NCI-H748 (cell line): ENCODE results near the gene CDH13.

Experiments used
- DNase-seq: peaks from one replicate; lab custom pipeline; 2025; ENCODE audit not compliant: unreplicated experiment; lab: John Stamatoyannopoulos, UW

Gene CDH13

DNA sequence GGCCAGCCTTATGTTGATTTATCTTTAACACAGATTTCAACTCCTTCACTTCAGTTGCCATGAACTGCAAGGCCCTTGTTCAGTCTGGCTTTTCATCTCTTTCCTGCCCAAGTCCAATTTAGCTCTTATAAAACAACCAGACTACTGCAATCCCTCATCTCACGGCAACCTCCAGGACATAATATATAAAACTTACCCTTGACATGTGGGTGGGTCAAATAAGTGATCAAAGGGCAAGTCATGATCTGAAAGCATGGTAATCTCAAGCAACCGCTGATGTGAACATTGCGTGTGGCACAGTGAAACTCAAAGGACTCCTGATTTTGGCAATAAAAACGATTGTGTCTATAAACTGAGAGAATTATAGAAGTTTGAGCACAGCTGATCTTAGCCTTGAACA is 364.6 kb downstream of the CDH13 start:
- no peak for DNase-seq

DNA sequence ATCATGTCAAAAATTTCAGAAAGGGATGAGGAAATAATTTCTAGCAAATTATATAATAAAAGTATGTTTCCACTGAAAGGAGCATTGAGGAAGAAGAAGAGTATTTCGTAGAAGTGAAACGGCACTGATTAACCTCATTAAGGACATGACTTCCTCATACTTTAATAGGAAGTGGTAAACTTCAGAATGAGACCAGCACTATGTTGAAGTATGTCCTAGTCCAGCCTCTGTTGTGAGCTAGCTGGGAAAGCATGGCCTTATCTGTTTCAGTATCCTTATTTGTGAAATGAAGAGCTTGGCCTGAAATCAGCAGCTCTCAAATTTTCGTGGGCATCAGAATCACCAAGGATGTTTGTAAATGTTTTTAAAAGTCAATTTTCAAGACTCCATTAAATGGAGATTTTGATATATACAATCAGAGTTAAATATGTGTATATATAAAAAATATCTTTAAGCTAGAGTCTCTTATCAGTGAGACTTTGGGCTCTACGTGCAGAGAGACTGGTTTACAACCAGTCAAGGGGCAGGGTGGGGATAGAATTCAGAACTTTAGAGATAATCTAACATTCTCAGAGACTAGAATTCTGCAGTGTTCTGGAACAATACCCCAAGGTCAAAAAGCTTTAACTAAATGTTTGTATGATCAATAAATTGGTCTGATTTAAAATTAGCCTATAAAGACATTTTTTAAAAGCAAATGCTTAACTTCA is 365.4 kb downstream of the CDH13 start:
- DNase-seq: no peak

DNA sequence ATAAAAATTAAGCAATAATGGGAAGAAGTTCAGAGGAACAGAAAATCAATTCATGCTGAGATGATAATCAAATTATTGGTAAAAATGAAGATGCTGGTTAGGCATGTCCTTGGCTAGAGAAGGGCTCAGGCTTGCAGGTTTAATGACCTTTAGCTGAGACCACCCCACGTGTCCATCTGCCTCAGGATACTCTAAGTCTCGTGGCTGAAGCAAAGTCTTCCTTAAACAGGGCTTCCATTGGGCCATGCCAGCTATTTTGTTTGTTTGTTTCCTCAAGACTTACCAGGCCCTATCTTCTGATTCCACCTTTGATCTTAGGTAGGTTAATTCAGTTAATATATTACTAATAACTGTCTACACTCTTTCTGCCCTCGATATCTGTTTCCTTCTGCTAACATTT is 366.0 kb downstream of the CDH13 start:
- DNase-seq: no peak

DNA sequence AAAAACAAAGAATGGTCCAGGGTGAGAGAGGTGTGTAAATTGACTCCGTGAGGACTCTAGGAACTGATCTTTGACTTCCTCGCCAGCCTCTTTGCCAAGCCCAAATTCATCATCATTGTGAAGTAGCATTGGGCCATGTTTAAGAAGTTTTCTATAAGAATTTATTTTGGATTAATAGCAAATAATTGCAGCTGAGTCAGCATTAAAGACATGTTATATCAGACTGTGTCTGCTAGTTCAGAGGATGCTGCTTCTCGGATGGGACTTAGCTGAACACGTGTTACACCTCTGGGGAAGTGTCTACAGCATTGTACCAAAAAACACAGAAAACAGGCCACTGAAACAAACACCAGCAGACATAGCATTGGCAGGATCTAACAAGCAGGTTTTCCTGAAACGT is 366.6 kb downstream of the CDH13 start:
- no peak for DNase-seq

- no peak for DNase-seq
Measured at GRCh38 chr16:82993926-82994325, 367.2 kb downstream of the CDH13 start.

DNA sequence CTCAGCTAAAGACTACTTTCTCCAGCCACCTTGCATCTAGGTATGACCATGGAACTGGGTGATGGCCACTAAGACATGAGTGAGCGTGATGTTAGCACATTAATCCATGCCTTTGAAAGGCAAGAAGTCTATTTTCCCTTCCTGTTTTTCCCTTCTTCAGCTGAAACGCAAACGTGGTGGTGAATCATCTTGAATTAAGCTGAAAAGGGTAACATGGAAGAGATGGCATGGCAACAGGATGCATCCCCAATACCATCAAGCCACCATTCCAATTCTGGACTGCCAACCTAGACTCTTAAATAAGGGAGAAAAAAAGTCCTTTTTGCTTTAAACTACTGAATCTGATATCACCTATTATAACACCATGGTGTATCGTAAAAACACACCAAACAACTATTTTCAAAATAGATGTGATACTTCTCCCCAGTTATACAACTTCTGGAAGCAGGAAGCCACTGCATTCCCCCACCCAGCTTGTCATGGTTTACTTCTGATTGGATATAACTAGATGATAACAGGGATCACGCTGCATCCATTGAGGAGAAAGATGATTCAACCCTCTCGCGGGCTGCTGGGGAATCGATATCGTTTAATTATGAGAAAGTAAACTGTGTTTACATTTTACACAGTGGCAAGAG is 368.6 kb downstream of the CDH13 start:
- no peak for DNase-seq

DNA sequence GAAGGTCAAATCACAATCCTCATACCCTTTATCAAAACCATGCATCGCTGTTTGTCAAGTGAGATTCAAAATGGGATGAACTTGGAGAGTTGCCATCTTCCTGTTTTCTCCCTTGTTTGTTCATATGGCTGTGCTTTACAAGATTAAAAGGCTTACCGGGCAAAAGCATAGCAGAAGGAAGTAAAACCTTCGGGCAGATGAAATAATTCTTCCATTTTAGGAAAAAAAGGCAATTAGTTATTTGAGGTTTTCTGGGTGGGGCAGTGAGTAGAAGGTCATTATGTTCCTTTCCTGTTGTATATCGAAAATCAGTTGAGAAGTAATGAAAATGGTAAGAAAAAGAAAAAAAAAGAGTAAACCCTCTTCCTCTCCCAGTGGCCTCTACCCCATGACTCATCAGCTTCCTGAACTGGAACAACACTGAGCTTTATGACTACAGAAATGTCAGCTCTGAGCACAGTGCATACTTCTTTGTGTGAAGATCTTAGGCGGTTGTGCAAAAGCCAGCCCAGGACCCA is 369.2 kb downstream of the CDH13 start:
- DNase-seq: peak; percentile 93

DNA sequence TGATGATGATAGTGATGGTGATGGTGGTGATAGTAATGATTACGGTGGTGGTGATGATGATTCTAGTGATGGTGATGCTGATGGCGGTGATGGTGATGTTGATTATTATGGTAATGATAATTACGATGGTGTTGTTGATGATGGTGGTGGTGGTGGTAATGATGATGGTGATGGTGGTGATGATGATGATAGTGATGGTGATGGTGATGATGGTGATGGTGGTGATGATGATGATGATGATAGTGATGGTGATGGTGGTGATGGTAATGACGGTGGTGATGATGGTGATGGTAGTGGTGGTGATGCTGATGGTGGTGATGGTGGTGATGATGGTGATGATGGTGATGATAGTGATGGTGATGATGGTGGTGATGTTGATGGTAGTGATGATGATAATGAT is 370.0 kb downstream of the CDH13 start:
- no peak for DNase-seq

DNA sequence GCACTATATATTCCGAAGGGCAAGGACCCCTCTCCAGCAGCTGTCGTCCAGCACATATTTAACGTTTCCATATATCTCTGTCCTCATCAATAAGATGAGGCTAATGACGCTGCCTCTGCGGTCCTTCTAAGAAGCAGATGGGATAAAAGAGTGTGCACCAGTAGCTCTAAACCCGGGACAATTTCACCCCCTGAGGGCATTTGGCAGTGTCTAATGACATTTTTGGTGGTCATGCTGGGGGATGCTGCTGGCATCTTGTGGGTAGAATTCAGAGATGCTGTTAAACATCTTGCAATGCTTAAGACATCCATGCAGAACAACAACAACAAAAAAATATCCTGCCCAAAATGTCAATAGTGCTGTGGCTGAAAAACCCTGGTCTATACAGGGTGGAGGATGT is 372.9 kb downstream of the CDH13 start:
- no peak for DNase-seq

DNA sequence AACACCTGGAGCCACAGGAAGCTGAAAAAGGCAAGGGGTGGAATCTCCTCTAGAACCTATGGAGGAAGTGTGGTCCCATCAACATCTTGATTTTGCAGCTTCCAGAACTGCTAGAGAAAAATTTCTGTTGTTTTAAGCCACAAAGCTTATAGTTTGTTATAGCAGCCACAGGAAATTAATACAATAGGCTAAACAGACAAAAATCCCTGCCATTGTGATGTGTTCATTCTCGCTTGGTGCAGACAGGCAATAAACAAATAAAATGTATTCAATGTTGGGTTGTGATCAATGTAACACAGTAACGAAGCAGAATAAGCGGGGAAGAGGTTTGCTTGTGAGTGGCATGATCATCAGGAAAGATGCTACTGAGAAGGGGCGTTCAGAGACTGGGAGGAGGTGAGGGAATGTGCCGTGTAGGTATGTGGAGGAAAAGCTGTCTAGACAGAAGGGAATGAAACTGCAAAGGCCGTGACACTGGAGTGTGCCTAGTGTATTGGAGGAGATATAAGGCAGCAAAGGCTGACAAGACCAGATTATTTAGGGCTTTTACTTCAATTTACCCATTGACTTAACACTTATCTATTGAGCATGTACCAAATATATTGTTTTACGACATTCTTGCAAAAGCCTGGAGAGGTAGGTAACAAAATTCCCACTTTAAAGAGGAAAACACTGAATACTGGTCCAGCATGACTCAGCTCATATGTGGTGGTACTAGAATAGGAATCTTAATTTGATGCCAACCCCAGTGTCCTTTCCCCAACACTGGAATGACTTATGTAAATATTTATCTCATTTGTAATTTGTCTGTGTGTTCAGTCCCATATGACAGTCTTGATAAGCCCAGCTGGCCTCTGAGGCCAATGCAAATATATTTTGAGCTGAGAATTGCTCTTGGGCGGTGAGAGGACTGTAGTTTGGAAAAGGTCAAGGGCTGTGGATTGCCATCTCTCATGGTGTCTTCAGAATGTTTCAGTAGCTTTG is 375.9 kb downstream of the CDH13 start:
- DNase-seq: peak; percentile 68

- no peak for DNase-seq
Measured at GRCh38 chr16:83004868-83005652, 378.3 kb downstream of the CDH13 start.

- DNase-seq: no peak
Measured at GRCh38 chr16:83005653-83006160, 378.9 kb downstream of the CDH13 start.

DNA sequence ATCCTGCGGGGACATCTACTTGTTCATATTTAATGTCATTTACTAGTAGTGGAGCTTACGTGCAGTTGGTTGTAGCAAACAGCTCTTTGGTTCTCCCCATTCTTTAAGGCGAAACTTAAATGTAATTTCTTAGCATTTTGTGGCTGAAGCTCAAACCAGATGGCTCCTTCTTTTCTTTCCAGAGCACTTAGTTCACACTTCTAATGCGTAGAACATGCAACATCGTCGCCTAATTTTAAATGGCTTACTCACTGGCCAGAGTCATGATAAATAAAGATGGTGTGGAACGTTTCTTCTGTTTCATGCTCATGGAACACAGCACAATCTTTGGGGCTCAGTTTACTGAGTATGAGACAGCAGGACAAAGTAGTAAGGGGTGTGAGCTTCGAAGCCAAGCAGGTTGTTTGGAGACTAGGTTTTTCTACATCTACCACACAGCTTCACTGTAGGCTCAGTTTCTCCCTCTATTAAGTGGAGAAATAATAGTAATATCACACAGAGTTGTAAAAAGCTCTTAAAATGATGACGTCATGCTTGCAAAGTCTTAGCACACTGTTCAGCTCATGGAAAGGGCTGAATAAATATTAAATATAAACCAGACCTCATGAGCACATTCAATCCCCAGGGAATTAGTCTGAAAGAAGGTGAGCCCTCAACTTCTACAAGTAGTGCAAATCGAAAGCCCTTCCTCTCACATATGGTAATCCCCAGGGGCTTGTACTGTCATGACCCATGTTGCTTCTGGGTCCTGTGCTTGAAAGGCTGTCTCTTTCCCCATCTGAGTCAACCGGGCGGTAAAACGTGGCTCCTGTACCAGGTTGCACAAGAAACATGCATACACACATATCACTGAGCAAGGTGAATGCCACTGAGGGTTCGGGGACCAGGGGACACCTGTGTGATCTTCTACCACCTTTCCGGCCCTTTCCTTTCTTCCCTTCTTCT is 384.3 kb downstream of the CDH13 start:
- DNase-seq: no peak

DNA sequence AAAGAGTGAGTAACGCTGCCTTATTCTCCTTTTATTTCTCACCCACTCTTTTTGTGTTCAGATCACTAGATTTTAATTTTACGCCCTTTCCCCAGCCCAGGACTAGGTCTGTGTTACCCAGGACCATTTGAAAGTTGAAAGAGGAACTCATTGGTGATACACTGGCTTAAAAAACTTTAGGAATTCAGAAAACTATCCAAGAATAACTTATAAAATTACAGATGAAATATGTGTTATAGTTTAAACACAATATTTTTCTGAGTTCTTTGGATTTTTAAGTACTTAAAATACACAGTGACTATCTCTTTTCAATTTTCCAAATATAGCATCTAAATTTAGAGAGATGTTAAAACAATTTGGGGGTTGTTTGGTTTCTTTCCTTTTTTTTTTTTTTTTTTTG is 385.2 kb downstream of the CDH13 start:
- no peak for DNase-seq

GRCh38 chr16:83013071-83013470 is 386.3 kb downstream of the CDH13 start:
- DNase-seq: no peak

GRCh38 chr16:83019963-83020362 is 393.2 kb downstream of the CDH13 start:
- DNase-seq: no peak

DNA sequence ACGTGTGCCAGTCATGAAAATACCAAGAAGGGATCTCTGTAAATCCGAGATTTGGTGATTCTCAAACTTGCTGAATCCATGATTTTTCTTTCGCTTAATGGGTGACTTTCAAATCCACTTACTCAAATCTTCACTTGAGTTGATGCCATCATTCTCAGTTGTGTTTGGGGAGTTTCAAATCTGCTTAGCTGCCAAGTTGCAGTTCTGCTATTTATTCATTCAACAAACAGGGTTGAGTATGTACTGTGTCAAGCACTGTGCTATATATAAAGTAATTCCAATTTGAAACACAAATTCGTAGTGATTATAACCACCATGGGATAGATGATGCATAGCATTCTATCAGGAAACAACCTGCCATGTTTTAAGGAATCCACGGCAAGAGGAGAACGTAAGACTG is 394.3 kb downstream of the CDH13 start:
- DNase-seq: no peak

DNA sequence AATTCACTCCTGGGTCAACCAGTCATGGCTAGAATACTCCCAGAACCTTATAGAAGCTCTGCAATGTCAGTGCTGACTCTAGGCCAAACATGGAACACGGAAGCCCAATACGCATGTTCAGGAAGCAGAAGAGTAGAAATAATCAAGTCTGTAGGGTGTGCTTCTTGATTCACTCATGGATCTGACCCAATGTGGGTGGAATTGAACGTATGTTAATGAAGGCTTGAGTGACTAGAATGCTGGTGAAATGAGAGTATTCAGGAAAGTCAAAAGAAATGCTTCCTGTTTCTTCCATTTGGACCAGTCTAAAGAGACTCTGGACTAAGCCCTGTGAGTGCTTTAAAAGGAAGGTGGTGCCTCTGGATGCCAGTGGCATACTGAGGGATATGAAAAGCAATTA is 395.0 kb downstream of the CDH13 start:
- DNase-seq: no peak

DNA sequence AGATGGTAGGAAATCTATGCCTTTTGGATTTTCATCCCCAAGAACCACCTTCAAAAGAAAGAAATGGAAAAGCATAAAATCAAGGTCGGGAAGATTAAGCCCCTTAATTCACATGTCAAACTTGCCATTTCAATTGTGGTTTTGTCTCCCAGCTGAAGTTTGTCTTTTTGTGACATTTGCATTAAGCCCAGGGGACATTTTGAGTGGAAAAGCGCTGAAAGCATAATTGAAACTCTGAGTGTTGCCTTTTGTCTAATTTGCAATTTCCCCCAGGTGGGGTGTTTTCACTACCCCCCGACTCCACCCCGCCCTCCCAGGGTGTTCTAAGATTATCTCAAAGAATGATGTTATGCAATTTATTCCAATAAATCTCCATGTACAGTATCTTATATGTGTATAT is 396.2 kb downstream of the CDH13 start:
- DNase-seq: no peak
